OCI-LY3 (cell line): Measurements from ENCODE around the gene ANK2.

Source experiments
- EZH2phosphoT487 ChIP-seq: fragments of 200-600 bp; shearing (Covaris generic); IDR thresholded peaks from 2 replicates; pipeline ENCODE4 v1.6.1; 2018; ENCODE audit warnings: antibody characterized with exemption, mixed run types, low read depth
- TF ChIP-seq, protein P1 (sequence below): fragments of 200-600, 300-600 bp; sonication (generic); IDR thresholded peaks from 2 replicates; pipeline ENCODE4 v1.5.1; 2014; ENCODE audit warnings: antibody characterized with exemption, low read length, low read depth

DNA sequence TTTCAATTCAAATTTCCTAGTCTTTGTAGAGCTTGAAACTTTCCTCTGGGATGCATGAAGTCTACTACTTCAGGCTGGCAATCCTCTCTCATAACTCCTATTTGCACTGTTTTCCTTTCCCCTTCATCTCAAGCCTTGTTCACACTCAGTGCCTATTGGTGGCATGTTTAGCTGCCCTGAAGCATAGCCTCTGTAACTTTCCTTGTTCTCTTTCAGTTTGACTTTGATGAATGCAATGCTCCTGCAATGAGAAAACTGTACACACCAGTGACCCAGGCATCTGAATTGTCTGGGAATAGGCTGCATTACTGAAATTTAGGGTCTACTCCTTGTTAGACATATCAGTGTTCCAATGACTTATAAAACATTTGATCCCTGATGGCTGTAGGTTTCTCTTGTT, 81.7 kb downstream of the ANK2 start:
- TF ChIP-seq, protein P1, sequence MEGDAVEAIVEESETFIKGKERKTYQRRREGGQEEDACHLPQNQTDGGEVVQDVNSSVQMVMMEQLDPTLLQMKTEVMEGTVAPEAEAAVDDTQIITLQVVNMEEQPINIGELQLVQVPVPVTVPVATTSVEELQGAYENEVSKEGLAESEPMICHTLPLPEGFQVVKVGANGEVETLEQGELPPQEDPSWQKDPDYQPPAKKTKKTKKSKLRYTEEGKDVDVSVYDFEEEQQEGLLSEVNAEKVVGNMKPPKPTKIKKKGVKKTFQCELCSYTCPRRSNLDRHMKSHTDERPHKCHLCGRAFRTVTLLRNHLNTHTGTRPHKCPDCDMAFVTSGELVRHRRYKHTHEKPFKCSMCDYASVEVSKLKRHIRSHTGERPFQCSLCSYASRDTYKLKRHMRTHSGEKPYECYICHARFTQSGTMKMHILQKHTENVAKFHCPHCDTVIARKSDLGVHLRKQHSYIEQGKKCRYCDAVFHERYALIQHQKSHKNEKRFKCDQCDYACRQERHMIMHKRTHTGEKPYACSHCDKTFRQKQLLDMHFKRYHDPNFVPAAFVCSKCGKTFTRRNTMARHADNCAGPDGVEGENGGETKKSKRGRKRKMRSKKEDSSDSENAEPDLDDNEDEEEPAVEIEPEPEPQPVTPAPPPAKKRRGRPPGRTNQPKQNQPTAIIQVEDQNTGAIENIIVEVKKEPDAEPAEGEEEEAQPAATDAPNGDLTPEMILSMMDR: no peak
- TF ChIP-seq EZH2phosphoT487: no peak
